ENCODE data around the gene ANO5.
A peak's percentile ranks its signal among the peaks of the same experiment; 100 is the strongest.
"Not testable (repeated sequence)": the region's sequence is repeated elsewhere in the genome, so short reads cannot be mapped to it uniquely, and the experiment has no call there.

Gene ANO5

DNA sequence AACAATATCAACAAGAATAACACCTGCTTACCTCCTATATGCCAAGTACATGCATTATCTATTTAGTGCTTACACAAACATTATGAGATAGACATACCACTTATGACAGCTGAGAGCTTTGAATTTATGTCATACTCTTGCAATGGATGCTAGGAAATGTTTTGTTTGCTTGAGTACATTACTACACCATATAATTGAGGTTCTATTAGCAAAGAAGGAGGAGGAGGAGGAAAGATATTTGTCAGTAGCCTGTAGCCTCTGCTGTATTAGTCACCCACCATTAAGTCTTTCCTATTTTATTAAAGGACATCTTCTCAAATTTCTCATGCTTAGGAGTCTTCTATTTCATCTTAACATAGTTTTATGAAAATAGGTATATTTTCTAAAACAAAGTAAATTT lies 6.4 kb downstream of the ANO5 start:
- no peak for DNase-seq

DNA sequence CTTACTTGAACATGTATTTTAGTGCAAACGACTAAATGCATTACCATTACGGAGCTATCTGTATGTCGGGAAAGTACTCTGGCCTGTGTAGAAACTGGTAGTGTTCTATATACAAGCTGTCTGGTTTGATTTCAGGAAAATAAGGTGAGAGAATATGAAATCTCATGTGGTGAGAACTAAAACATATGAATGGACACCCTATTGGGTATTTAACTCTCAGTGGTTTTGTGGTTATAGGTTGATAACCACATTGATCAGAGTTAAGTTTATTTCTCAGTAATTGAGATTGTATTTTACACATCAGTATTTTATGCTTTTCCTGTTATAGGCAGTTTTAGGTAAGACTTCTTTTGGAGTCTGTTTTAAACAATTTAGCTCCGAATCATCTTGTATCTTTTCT lies 10.4 kb downstream of the ANO5 start:
- DNase-seq, result no peak

DNA sequence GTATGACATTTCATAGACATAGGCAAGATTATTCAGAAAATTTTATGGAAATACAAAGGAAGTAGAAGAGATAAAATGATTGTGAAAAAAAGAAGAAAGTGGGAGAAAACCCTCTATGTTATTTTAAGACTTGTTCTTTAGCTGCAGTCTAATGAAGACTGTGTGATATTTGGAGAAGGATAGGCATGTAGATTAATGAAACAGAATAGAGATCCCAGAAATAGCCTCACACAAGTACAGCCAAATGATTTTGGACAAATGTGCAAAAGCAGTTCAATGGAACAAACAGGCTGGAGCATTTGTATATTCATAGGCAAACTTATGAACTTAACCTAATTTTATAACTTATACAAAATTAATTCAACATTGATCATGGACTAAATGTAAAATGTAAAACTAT lies 14.3 kb downstream of the ANO5 start:
- DNase-seq, result no peak

DNA sequence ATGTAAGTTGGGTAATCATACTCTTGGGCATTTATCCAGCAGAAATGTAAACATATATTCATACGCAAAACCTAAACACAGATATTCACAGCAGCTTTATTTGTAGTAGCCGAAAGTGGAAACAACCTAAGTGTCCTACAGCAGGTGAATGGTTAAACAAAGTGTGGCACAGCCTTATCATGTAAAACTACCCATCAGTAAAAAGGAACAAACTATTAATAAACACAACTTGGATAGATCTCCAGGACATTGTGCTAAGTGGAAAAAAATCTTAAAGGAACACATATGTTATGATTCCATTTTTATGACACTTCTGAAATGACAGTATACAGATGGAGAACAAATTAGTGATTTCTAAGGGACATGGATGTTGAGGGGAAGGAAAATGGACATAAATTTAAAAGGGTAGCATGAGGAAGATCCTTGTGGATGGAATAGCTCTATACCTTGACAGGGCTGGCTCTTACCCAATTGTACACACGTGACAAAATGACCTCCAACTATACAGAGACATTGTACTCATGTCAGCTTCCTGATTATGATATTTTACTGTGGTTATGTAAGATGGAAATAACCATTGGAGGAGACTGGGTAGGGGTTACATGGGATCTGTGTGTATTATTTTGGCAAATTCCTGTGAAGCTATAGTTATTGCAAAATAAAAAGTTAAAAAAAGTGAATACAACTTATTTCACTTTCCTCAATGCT lies 15.4 kb downstream of the ANO5 start:
- DNase-seq, result no peak

GRCh38 chr11:22216940-22217339 lies 24.1 kb downstream of the ANO5 start:
- DNase-seq, result no peak

- no peak for DNase-seq
Measured at GRCh38 chr11:22221143-22221542, 28.3 kb downstream of the ANO5 start.

DNA sequence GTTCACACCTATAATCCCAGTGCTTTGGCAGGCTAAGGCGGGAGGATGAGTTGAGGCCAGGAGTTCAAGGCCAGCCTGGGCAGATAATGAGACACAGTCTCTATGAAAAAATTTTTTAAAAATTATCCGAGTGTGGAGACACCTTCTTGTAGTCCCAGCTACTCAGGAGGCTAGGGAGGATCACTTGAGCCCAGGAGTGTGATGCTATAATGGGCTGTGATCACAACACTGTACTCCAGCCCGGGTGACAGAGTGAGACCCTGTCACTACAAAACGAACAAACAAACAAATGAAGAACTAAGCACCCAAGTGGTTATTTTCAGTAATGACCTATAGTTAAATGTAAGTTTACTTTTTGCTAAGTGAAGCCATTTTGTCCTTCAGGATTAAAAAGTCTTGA lies 32.3 kb downstream of the ANO5 start:
- DNase-seq, result no peak

GRCh38 chr11:22234743-22235142 lies 41.9 kb downstream of the ANO5 start:
- DNase-seq, result no peak

DNA sequence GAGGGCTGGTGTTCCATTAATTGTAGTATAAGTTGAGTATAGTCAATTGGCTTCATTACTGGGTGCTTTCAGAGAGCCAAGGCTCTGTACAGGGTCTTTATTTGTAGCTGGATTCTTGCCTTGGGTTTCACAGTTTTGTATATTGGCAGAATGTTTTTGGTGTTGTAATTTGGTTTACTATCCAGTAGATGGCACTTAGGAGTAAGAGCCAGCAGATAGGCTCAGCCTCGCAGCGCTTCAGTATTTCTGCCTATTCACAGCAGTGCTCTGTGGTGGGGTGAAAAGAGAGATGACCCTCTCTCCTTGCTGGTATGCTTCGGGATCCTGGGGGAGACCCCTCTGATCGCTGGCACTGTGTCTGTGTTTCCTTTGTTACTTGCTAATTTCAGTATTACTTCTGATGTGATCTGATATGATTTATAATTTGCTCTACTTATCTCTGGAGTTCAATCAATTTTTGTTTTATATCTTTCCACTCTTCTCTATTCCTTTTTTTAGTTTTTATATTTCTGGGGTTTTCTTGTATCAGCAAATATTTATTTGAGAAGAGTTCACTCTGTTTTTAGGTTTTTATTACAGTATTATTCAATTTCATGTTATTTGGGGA lies 52.2 kb downstream of the ANO5 start:
- peak; percentile 6 for DNase-seq

GRCh38 chr11:22246992-22247391 lies 54.1 kb downstream of the ANO5 start:
- no peak for DNase-seq

- DNase-seq, result no peak
Measured at GRCh38 chr11:22249871-22250270, 57.0 kb downstream of the ANO5 start.

DNA sequence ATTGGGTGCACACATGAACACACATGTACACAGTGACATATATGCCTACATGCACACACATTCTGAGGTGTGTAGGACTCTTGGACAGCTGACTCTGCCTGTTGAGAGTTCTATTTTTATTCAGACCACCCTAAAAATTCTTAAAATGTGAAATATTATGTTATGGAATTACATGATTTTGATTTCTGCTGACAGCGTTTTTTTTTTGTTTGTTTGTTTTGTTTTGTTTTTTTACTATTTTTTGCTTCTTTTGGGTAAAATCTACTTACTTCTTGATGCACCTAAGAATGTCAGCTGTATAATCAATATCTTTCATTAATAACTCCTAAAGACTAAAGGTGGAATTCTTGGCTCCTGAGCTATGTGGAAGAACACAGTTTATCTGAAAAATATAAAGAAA lies 64.0 kb downstream of the ANO5 start:
- no peak for DNase-seq

DNA sequence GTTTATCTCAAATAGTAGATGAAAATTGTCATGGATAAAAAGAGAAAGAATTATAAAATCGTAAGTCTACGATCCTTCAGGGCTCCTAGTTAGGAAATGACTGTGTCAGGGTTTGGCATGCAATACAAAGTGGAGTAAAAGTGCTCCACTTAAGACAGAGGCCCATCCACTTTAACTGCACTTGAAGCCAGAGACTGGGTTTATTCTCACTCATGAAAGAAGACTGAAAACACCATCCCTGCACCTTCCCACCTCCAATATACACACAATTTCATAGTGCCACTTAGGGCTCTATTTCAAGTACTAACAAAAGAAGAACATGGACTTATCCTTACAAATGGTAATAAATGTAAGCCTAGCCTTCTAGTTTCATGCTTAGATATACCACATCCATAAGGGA lies 70.7 kb downstream of the ANO5 start:
- no peak for DNase-seq

- DNase-seq, result not testable (repeated sequence)
Measured at GRCh38 chr11:22268983-22269624, 76.2 kb downstream of the ANO5 start.

GRCh38 chr11:22273781-22274180 lies 80.9 kb downstream of the ANO5 start:
- no peak for DNase-seq

DNA sequence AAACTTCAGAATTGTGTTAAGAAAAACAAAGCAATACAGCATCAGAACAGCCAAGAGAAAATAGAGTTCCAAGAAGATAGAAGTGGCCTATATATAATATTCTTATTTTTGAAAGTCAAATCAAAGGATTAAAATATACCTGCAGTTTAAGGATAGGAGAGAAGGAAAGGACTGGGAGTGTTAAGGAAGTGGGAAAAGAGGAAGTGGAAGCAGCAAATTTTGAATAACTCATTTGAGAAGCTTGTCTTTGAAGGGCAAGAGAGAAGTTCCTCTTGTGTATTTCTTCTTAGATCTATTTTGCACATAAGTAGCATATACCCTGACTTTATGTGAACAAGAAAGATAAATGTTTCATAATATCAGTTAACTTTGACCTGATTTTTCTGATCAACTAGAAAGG lies 82.7 kb downstream of the ANO5 start:
- no peak for DNase-seq

DNA sequence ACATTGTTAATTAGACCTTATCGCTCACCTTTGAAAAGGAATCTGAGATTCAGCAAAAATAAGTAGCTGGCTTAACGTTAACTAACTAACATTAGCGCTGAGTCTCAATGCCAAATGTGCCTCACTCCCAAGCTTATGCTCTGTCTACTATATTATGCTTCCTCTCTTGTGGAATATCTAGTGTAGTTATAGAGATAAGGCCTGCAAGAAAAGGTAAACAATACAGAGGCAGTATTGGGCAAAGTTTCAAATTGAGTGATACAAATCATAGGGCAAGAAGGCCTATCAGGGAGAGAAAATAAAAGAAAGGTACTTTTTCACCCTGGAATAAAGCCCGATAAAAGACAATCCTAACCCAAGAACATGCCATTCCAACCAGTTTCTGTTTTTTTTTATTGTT lies 83.7 kb downstream of the ANO5 start:
- DNase-seq, result no peak

DNA sequence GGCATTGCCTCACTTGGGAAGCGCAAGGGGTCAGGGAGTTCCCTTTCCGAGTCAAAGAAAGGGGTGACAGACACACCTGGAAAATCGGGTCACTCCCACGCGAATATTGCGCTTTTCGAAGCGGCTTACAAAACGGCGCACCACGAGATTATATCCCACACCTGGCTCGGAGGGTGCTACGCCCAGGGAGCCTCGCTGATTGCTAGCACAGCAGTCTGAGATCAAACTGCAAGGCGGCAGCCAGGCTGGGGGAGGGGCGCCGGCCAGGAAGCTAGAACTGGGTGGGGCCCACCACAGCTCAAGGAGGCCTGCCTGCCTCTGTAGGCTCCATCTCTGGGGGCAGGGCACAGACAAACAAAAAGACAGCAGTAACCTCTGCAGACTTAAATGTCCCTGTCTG lies 92.1 kb downstream of the ANO5 start:
- not testable (repeated sequence) for DNase-seq

- no peak for DNase-seq
Measured at GRCh38 chr11:22302368-22302767, 109.5 kb downstream of the ANO5 start.

DNA sequence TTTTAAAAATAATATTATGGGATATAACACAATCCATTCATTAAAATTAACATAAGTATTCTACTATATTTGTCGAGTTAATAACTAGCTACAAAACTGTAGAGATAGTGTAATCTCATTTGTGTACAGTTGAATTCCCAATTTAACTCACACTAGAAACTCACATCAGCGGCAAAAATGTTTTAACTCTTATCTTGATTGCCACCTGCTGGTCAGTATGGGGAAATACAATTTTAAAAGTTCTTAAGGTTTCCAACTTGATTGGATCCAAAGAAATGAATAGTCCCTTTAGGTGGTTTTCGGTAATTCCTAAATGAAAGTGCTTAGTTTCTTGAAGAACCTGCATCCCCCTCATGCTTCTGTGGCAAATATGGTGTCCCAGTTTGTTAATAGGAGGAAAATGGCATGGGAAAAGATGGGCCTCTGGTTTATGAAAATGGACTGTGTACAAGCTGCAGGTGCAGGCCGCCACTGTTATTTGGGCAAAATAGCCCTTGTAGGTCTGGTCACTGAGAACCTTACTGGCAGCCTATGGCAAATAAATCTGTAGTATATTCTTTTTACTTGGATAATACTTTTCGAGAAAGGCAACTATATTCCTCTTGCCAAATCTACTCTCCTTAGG lies 111.6 kb downstream of the ANO5 start:
- peak; percentile 18 for DNase-seq

DNA sequence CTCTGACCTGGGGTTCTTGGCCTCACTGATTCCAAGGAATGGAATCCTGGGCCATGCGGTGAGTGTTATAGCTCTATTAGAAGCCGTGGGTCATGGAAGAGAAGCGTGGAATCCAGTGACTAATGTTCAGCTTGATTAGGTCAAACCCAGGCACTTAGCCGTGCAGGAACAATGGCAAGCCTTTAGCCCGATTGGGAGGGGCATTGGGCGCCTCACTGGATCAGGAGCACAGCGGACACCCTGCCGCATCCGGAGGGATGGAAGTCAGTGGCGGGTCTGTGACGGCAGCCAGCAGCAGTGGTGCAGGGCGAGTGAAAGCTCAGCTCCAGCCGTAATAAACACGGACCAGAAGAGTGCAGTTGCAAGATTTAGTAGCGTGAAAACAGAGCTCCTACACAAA lies 124.8 kb downstream of the ANO5 start:
- no peak for DNase-seq

DNA sequence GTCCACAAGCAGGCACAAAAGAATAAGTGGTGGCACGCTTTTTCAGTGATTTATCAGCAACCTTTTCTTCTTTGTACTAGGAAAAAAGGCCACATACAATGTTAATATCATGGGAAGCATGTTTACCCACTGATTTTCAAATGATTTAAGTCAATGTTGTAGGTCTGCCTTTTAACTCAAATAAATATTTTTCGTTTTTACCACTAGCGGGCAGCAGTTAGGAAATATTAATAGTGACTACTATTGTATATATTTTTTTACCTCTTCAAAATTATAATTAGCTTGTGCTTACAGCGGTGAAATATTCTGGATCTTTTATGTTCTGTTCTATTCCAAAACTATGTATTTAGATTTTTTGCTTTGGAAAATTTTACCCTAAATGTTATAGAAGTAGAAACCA lies 138.9 kb downstream of the ANO5 start:
- DNase-seq, result no peak
